Activated CD8-positive, alpha-beta T cell treated with anti-CD3 and anti-CD28 coated beads, Interleukin-2, amount 10 ng/mL, durations not matched to agents 7 days and 5 days (primary cell): ENCODE data around the gene UBR1. TPM values are rescaled to one million over a fixed set of nuclear protein-coding genes. Genes with fewer than 3 reads are reported as not detected.
"Not testable (repeated sequence)": the region's sequence is repeated elsewhere in the genome, so short reads cannot be mapped to it uniquely, and the experiment has no call there.

Source experiments
- ATAC-seq: fragments of 150-1000 bp; cut with Tn5 transposase; one replicate; pipeline ENCODE4 v1.10.0; 2021; ENCODE audit warnings: moderate library complexity
- CTCF ChIA-PET: fragments of 350-600 bp; sonication (Branson Sonifier 250); formaldehyde crosslinking; loops from one replicate; lab custom pipeline; 2021; ENCODE audit warnings: antibody characterized with exemption; lab: Charles Lee
- POLR2A ChIA-PET: fragments of 350-600 bp; sonication (Branson Sonifier 250); formaldehyde crosslinking; loops from one replicate; lab custom pipeline; 2021; ENCODE audit warnings: antibody characterized with exemption; lab: Charles Lee
- DNase-seq: peaks from one replicate; pipeline ENCODE4 v3.0.0-alpha.2; 2020
- H3K27ac Mint-ChIP-seq: one replicate; pipeline ENCODE4 v1.8.0; 2021; ENCODE audit warnings: mild to moderate bottlenecking, mixed read lengths
- H3K27me3 Mint-ChIP-seq: one replicate; pipeline ENCODE4 v1.8.0; 2021; ENCODE audit warnings: low read depth, mixed read lengths
- H3K36me3 Mint-ChIP-seq: one replicate; pipeline ENCODE4 v1.8.0; 2021; ENCODE audit warnings: low read depth, mixed read lengths
- H3K4me1 Mint-ChIP-seq: one replicate; pipeline ENCODE4 v1.8.0; 2021; ENCODE audit warnings: low read depth, mixed read lengths
- H3K4me3 Mint-ChIP-seq: one replicate; pipeline ENCODE4 v1.8.0; 2021; ENCODE audit warnings: mild to moderate bottlenecking, mixed read lengths
- H3K9me3 Mint-ChIP-seq: one replicate; pipeline ENCODE4 v1.8.0; 2022; ENCODE audit warnings: mixed read lengths; ENCODE audit not compliant: insufficient read depth
- total RNA-seq, 2 experiments: library from RNA; stranded (reverse); gene quantifications; one replicate each; pipeline ENCODE4 v1.2.3, GENCODE V29; 2021

Gene UBR1
- total RNA-seq, 2 experiments from 2014 or later, result 35.4 to 39.5 TPM

DNA sequence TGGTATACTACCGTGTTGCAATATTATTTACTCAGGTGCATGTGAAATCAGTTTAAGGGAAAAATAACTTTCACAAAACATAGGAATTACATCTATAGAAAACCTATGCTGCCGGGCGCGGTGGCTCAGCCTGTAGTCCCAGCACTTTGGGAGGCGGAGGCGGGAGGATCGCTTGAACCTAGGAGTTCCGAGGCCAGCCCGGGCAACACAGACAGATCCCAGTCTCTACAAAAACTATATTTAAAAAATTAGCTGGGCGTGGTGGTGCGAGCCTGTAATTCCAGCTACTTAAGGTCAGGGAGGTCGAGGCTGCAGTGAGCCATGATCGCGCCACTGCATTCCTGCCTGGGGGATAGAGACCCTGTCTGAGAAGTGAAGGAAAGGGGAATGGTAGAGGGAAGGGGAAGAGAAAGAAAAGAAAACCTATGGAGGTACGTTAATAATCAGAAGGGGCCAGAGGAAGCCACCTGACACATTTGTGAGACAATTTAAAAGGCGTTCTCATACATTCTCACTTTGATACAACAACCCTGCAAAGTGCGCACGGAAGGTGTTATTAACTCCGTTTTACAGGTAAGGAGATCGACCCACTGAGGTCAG, 27.1 kb upstream of the UBR1 start:
- Mint-ChIP-seq H3K9me3 (peaks cover 4% of the 10 kb centered on the region), H3K27me3 (peaks cover 13% of the 10 kb centered on the region), H3K36me3 (peaks cover 27% of the 10 kb centered on the region), H3K4me3 (peak overlapping the region; percentile 84), H3K27ac (peak overlapping the region; percentile 92), H3K4me1 (peaks cover 32% of the 10 kb centered on the region)
- ChIA-PET CTCF (interaction anchor here (1.0 to 1.7 kb wide), 3 partner anchors 10 to 152 kb away, joined by 3 to 4 read pairs (median 3); no protein-coding TSS in a partner anchor), POLR2A (interaction anchor here (1.0 to 1.2 kb wide), 2 partner anchors 19 to 27 kb away, joined by 4 read pairs; partner anchors contain the start of gene UBR1)
- DNase-seq, result no peak
- no peak for ATAC-seq

DNA sequence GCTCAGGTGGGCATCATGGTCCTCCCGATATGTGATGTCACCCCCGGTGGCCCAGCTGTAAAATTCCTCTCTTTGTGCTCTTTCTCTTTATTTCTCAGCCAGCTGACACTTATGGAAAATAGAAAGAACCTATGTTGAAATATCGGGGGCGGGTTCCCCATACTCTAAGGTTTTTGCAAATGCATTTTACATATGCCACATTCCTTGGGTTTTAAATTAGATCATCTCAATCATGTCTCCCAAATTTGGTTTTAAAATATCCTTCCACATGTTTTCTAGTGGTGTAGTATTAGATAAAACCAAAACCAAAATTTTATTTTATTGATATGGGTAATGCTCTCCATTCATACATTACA, 23.1 kb upstream of the UBR1 start:
- no peak overlapping the region for H3K4me3 Mint-ChIP-seq
- no peak for DNase-seq
- ATAC-seq, result no peak
- peaks cover 20% of the 10 kb centered on the region for H3K27me3 Mint-ChIP-seq
- H3K9me3 Mint-ChIP-seq, result peaks cover 4% of the 10 kb centered on the region
- no peaks in the 10 kb centered on the region for H3K36me3 Mint-ChIP-seq
- POLR2A ChIA-PET, result no interaction called here
- H3K27ac Mint-ChIP-seq, result no peak overlapping the region
- H3K4me1 Mint-ChIP-seq, result peaks cover 21% of the 10 kb centered on the region
- CTCF ChIA-PET, result no interaction called here

DNA sequence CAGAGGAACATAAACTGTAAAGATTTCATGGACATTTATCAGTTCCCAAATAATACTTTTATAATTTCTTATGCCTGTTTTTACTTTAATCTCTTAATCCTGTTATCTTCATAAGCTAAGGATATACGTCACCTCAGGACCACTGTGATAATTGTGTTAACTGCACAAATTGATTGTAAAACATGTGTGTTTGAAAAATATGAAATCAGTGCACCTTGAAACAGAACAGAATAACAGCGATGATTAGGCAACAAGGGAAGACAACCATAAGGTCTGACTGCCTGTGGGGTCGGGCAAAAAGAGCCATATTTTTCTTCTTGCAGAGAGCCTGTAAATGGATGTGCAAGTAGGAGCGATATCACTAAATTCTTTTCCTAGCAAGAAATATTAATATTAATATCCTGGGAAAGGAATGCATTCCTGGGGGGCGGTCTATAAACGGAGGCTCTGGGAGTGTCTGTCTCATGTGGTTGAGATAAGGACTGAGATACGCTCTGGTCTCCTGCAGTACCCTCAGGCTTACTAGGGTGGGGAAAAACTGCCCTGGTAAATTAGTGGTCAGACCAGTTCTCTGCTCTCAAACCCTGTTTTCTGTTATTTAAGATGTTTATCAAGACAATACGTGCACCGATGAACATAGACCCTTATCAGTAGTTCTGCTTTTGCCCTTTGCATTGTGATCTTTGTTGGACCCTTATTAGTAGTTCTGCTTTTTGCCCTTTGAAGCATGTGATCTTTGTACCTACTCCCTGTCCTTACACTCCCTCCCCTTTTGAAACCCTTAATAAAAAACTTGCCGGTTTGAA, 22.5 kb upstream of the UBR1 start:
- H3K4me3 Mint-ChIP-seq, CTCF ChIA-PET, H3K9me3 Mint-ChIP-seq, ATAC-seq, DNase-seq, POLR2A ChIA-PET, H3K27ac Mint-ChIP-seq, H3K36me3 Mint-ChIP-seq: not testable (repeated sequence)
- H3K4me1 Mint-ChIP-seq, result peaks cover 25% of the 10 kb centered on the region
- H3K27me3 Mint-ChIP-seq, result peaks cover 20% of the 10 kb centered on the region

DNA sequence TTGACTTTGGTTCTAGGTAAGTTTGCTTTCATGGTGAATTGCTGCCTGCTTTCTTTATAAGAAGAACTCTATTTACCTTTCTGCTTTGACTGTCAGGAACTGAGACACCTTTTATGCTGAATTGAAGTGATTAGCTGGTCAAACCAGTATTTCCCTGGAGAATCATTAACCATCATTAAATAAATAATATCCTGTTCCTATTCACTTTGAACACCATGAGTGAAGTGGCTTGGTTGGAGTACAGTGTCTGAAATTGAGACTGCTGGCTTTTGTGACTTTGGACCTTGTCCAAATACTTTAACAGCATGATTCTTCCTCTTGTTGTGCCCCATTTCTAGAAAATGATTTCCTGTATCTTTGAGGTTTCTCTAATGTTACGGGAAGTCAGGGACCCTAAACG, 21.9 kb upstream of the UBR1 start:
- Mint-ChIP-seq H3K27ac (no peak overlapping the region), H3K36me3 (no peaks in the 10 kb centered on the region), H3K9me3 (peaks cover 4% of the 10 kb centered on the region), H3K4me1 (peaks cover 26% of the 10 kb centered on the region), H3K4me3 (no peak overlapping the region), H3K27me3 (peaks cover 20% of the 10 kb centered on the region)
- CTCF ChIA-PET, result no interaction called here
- ATAC-seq (no peak), DNase-seq (no peak)
- POLR2A ChIA-PET, result no interaction called here

DNA sequence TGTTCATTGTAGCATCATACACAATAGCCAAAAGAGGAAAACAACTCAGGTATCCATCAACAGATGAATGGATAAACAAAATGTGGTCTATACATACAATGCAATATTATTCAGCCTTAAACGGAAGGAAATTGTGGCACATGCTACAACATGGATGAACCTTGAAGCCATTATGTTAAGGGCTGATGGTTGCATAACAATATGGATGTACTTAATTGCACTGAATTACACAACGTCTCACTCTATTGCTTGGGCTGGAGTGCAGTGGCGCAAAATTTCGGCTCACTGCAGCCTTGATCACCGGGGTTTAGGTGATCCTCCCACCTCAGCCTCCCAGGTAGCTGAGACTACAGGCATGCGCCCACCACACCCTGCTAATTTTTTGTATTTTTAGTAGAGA, 20.5 kb upstream of the UBR1 start:
- peaks cover 4% of the 10 kb centered on the region for H3K9me3 Mint-ChIP-seq
- peaks cover 30% of the 10 kb centered on the region for H3K4me1 Mint-ChIP-seq
- no peak overlapping the region for H3K27ac Mint-ChIP-seq
- H3K36me3 Mint-ChIP-seq, result no peaks in the 10 kb centered on the region
- CTCF ChIA-PET, result no interaction called here
- POLR2A ChIA-PET, result no interaction called here
- ATAC-seq (no peak), DNase-seq (no peak)
- peaks cover 21% of the 10 kb centered on the region for H3K27me3 Mint-ChIP-seq
- no peak overlapping the region for H3K4me3 Mint-ChIP-seq

DNA sequence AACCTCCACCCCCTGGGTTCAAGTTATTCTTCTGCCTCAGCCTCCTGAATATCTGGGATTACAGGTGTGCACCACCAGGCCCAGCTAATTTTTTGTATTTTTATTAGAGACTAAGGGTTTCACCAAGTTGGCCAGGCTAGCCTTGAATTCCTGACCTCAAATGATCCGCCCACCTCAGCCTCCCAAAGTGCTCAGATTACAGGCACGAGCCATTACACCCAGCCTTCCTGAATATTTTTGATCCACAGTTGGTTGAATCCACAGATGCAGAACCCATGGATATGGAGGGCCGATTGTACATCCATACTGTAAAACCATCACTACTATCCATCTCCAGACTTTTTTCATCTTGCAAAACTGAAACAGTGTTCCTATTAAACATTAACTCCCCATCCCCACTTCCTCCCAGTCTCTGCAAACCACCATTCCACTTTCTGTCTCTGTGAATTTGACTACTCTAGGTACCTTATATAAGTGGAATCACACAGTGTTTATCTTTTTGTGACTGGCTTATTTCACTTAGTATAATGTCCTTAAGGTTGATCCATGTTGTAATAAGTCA, 19.3 kb upstream of the UBR1 start:
- Mint-ChIP-seq H3K4me1 (peaks cover 30% of the 10 kb centered on the region), H3K27me3 (peaks cover 23% of the 10 kb centered on the region), H3K27ac (no peak overlapping the region), H3K36me3 (no peaks in the 10 kb centered on the region), H3K9me3 (peaks cover 4% of the 10 kb centered on the region), H3K4me3 (no peak overlapping the region)
- ChIA-PET CTCF (no interaction called here), POLR2A (interaction anchor here (1.2 kb wide), 1 partner anchor 634 kb away, joined by 3 read pairs; the partner anchor contains the start of gene ZNF106)
- no peak for ATAC-seq
- DNase-seq, result no peak

DNA sequence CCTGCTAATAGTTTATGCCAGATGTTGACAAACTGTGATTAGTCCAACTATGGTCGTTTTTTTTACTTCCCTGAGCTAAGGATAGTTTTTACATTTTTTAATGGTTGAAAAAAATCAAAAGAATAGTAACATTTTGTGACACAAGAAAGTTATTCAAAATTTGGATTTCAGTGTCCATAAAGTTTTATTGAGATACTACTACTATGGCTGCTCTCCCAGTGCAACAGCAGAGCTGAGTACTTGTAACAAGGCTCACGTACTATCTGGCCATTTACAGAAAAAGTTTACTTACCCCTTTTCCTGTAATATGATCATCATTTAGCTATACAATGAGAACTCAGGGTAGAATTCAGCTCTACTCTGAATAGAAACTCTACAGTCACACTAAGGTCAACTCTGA, 16.0 kb upstream of the UBR1 start:
- Mint-ChIP-seq H3K27me3 (peaks cover 26% of the 10 kb centered on the region), H3K27ac (no peak overlapping the region), H3K9me3 (no peaks in the 10 kb centered on the region), H3K4me3 (peak overlapping the region; percentile 87), H3K36me3 (no peaks in the 10 kb centered on the region), H3K4me1 (peaks cover 25% of the 10 kb centered on the region)
- POLR2A ChIA-PET, result interaction anchor here (1.2 kb wide), 1 partner anchor 16 kb away, joined by 5 read pairs; the partner anchor contains the start of gene UBR1
- CTCF ChIA-PET, result interaction anchor here (0.9 to 1.6 kb wide), 3 partner anchors 15 to 82 kb away, joined by 3 to 6 read pairs (median 3); no protein-coding TSS in a partner anchor
- ATAC-seq (no peak), DNase-seq (no peak)

DNA sequence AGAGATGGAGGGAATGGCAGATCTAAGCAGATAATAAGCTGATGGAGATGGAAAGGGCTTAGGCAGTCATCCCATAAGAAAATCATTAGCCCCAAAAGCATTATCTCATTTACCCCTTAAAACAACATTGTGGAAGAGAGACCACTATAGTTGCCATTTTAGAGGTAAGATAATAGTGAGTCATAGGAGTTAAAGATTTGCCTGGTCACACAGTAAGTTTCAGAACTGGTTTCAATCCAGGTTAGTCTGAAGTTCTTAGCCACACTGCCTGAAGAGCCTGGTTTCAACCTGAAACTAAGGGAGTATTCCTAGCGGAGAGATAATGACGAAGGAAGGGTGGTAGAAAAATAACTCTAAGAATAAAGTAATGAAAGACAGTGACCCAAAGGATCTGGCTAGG, 13.0 kb upstream of the UBR1 start:
- ChIA-PET POLR2A (interaction anchor here (0.6 to 0.7 kb wide), 2 partner anchors 30 to 79 kb away, joined by 3 to 4 read pairs; no protein-coding TSS in a partner anchor), CTCF (no interaction called here)
- Mint-ChIP-seq H3K4me3 (no peak overlapping the region), H3K36me3 (no peaks in the 10 kb centered on the region), H3K4me1 (peaks cover 19% of the 10 kb centered on the region), H3K27me3 (peaks cover 30% of the 10 kb centered on the region), H3K27ac (no peak overlapping the region), H3K9me3 (no peaks in the 10 kb centered on the region)
- no peak for ATAC-seq
- DNase-seq, result no peak

DNA sequence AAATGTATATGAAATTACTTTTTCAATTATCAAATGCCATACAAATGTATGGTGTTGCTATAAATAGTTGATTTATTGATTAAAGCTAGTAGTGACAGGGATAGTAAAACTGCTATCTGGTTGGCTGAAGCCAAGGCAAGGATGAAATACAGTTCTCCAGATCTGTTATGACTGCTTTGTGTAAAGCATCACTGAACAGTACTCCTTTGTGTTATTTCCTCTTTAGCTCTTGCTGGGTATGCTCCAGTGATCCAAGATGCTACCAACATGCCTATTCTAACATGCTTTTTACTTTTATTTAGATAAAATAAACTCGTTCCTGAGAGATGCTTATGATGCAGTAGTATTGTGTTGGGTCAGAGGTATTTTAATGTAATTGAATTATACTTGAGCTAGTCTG, 12.4 kb upstream of the UBR1 start:
- Mint-ChIP-seq H3K27me3 (peaks cover 30% of the 10 kb centered on the region), H3K4me1 (peaks cover 15% of the 10 kb centered on the region), H3K36me3 (no peaks in the 10 kb centered on the region), H3K27ac (no peak overlapping the region), H3K9me3 (no peaks in the 10 kb centered on the region), H3K4me3 (no peak overlapping the region)
- DNase-seq (no peak), ATAC-seq (no peak)
- CTCF ChIA-PET, result interaction anchor here (1.5 kb wide), 1 partner anchor 86 kb away, joined by 4 read pairs; no protein-coding TSS in a partner anchor
- POLR2A ChIA-PET, result interaction anchor here (0.6 to 0.7 kb wide), 2 partner anchors 30 to 78 kb away, joined by 3 to 4 read pairs; no protein-coding TSS in a partner anchor

DNA sequence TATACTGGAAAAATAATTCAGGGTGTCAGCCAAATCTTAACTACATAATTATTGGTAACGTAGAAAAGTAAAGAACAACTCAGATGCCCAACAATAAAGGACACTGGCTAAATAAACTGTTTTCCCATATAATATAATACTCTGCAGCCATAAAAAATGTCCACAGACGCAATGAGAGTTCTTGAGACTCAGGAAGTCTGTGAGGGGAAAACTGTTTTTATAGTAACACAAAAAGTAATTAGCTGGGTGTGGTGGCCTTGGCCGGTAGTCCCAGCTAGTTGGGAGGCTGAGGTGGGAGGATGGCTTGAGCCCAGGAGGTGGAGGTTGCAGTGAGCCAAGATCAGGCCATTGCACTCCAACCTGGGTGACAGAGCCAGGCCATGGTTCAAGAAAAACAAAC, 5.5 kb upstream of the UBR1 start:
- peaks cover 10% of the 10 kb centered on the region for H3K27me3 Mint-ChIP-seq
- H3K4me3 Mint-ChIP-seq, result no peak overlapping the region
- peaks cover 4% of the 10 kb centered on the region for H3K4me1 Mint-ChIP-seq
- ChIA-PET POLR2A (no interaction called here), CTCF (no interaction called here)
- DNase-seq (peak; percentile 6), ATAC-seq (no peak)
- H3K36me3 Mint-ChIP-seq, result no peaks in the 10 kb centered on the region
- no peak overlapping the region for H3K27ac Mint-ChIP-seq
- no peaks in the 10 kb centered on the region for H3K9me3 Mint-ChIP-seq

DNA sequence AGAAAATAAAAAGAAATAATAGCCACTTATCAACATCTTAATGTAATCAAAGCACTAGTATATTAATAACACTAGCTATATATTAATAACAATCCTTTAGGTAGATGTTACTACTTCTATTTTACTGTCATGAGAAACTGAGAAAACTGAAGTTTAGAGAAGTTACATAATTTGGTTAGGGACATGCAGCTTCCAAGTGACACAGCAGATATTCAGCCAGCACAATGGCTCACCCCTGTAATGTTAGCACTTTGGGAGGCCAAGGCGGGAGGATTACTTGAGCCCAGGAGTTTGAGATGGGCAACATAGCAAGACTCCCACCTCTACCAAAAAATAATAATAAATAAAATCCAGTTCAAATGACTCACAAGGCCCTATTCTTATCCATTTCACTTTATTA, 1.9 kb upstream of the UBR1 start:
- Mint-ChIP-seq H3K27me3 (peaks cover 4% of the 10 kb centered on the region), H3K36me3 (peaks cover 20% of the 10 kb centered on the region), H3K9me3 (no peaks in the 10 kb centered on the region), H3K27ac (no peak overlapping the region), H3K4me1 (peaks cover 26% of the 10 kb centered on the region), H3K4me3 (no peak overlapping the region)
- DNase-seq (peak; percentile 17), ATAC-seq (no peak)
- POLR2A ChIA-PET, result no interaction called here
- CTCF ChIA-PET, result interaction anchor here (1.3 kb wide), 1 partner anchor 16 kb away, joined by 3 read pairs; no protein-coding TSS in a partner anchor
